Measurements from ENCODE around the gene DUSP9.
"Not testable (repeated sequence)": the region's sequence is repeated elsewhere in the genome, so short reads cannot be mapped to it uniquely, and the experiment has no call there.

Gene DUSP9

DNA sequence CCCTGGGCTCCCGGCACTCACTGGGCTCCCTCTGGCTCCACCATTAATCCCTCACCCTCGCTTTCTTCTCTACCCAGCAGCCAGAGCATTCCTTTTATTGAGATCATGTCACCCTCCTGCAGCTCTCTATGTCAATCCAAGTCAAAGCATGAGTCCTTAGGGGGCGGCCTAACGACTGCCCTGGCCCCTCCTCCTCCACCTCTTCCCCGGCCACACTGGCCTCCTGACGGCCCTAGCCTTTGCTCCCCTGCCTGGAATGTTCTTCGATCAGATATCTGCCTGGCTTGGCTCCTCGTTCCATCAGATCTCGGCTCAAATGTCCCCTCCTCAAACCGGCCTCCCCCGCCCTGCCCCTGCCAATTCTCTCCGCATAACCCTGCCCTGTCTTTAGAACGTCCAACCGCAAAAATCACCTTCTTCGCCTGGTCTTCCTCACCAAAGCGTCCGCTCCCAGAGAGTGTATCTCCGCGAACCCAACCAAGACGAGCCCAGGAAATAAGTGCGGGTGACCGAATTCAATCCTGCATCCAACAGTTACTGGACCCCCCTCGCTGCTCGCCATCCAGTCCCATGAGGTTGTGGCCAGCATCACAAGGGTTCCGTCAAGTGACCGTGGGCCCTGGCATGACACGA, 27.3 kb downstream of the DUSP9 start:
- no peak for DNase-seq

DNA sequence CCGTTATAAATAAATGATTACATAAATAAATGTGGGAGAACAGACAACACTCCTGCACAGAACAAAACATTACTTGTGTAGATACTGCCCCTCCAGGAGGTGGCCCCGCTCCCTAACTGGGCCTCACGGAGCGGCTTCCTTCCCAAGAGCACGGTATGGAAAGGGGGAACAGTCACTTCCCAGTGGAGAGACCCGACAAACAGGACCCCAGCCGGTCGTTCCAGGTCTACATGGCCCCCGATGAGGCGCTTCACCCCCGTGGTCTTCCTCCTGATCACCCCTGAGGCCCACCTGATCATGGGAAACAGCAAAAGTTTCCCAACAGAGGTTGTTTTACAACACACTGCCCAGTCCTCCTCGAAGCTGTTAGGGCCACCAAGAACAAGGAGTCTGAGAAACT, 34.2 kb downstream of the DUSP9 start:
- no peak for DNase-seq

DNA sequence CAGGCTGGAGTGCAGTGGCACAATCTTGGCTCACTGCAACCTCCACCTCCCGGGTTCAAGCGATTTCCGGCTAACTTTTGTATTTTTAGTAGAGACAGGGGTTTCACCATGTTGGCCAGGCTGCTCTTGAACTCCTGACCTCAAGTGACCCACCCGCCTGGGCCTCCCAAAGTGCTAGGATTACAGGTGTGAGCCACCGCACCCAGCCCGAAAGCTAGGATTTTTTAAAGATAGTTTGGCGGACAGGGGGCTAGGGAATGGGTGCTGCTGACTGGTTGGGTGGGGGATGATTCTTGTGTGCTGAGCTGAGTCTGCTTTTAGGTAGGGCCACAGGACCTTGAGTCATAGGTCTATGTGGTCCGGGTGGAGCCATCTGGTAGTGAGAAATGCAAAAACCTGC, 36.5 kb downstream of the DUSP9 start:
- DNase-seq: not testable (repeated sequence)

DNA sequence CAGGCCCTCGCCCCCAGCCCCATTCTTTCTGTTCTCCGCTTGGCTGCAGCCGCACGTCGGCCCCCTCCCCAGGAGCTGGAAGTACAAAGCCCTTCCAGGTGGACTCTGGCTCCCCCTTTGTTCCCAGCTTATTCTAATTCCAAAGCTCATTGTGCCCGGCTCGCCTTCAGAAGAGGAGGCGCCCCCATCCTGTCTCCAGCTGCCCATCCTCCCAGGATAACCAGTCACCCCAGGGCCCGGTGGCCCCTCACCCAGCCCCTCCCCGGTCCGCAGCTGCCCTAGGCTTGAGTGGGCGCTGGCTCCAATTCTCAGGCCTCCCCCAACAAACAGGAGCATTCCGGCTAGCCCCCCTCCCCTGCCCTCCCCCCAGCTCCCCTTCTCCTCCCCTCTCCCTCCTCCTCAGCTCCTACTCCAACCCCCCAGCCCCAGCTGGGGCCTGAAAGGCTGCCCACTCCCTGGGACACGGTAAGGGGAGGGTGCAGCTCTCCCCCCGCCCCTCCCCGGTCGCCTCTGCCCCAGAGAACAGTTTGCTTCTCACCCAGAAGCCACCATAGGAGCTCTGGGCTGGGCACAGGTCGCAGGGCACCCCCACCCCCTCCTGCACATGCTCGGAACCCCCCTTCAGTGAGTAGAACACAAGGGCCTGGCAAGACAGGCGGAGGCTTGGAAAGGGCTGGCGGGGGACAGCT, 37.6 kb downstream of the DUSP9 start:
- DNase-seq: no peak

DNA sequence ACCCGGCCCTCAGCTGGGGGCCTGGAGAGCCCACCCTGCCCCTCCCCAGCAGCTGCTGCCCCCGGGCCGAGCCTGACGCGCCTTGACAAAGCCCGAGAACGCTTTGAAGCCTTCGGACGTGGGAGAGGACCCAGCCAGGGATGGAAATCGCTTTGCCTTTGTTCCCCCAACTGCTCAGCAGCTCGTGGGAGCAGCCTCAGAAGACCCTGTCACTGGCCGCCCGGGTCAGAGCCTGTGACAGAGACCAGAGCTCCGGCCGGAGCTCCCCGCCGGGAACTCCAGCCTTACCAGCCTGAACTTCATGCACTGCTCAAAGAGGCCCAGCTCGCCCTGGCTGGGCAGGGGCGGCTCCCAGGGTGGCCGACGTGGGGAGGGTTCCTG, 38.1 kb downstream of the DUSP9 start:
- DNase-seq: no peak

DNA sequence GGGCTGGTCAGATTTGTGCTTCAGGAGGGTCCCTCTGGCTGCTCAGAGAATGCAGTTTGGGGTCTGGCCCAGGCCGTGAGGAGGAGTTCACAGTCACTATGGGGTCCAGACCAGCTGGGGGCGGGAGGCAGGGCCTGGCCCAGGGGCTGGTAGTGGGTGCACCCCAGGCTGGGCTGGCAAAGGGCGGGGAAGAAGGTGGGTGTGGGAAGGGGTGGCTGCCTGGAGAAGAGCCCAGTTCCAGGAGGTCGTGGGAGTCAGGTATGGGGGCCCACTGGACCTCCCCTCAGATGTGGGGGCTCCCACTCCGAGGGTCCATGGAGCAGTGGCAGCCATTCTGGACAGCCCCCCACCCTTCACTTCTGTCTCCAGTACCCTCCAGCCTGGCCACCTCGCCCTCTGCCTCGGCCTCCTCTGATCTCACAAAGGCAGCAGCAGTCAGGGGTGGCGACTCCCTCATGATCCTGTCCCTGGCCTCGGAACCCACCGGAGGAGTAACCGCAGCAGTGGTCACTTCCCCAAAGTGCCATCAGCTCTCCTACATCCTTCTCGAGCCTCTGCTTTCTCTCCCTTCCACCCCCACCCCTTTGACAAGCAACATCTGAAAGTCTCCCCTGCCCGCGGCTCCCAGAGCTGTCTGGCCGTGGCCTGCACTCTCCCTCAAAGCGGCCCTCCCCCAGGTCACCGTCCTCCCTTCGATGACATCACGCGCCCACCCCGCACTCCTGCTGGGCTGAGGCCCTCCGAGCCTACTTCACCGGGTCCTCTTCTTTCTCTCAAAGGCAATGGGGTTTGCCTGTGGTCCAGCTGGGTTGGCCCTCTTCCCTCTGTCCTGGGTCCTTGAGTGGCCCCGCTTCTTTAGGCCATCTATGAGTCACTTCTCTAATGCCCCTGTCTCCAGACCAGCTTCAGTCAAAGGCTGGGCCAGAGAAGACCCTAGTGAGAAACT, 39.0 kb downstream of the DUSP9 start:
- DNase-seq: no peak

DNA sequence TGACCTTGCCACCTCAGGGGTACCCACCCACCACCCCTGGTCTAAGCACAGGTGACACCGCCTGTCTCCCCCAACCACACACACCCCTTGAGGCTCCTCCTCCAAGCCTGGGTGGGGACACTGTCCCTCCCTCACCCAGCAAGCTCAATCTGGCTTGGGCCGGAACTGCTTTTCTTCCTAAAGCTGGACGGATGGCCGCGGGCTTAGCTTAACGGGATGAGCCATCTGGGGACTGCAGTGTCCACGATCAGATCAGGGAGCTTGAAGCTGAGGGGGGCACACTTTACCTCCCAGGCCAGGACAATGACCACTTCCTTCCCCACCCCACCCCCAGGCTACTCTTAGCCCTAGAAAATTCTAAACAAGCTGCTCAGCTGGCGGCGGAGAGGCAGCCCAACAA, 39.7 kb downstream of the DUSP9 start:
- no peak for DNase-seq

DNA sequence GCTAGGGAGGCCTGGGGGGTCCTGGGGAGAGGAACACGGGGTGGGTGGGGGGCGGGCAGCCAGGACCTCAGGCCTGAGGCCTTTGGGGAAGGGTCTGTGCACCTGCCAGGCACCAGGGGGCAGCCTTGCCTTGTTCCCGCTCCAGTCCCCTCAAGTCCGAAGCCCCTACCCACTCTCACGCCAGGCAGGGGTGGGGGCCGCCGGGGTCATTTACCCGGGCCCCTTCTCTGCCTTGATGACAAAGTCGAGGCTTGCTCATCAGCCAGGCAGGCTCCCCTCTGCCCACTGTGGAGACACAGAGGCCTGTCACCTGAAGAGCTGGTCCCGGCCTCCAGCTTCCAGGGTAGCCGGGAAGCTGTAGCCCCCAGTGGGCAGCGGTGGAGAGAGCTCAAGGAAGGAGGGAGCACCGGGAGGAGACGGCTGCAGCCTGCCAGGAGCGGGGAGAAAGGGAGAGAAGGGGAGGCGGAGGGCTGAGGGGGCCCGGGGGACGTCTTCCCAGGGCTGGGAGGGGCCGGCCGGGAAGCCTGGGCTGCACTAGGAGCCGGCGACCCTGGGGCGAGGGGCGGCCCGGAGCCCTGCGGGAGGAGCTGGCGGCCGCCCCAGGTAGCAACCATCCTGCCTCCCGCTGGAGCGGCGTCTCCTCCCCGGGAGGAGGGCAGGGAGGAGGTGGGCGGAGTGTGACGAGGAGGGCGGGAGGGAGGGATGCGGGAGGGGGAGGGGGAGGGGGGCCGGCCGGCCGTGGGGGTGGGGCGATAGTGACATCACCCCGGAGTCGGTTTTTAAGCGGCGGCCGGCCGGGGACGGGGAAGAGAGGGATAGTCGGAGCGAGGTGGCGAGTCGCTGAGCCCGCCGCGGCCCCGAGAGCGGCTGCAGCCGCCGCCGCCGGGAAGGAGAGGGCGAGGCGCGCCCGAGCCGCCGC, 40.4 kb downstream of the DUSP9 start, which contains the start of gene SLC6A8:
Gene SLC6A8, plus strand, starts transcription at position 806 of the 919 bp plus-strand sequence. CDS start 649 bp downstream, outside the sequence.
- peak; percentile 50 for DNase-seq

DNA sequence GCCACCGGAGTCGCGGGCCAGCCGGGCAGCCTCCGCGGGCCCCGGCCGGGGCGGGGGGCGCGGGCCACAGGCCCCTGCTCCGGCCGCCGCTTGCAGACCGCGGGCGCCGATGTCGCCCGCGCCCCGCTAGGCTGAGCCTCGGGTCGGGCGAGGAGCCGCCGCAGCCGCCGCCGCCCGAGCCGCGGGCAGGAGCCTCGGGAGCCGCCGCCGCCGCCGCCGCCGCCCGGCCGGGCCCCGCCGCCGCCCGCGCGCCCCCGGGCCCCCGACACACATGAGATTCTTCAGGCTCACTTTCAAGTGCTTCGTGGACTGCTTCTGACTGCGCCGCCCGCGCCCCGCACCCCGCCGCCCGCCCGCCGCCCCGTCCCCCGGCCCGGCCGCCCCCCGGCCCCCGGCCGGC, 41.1 kb downstream of the DUSP9 start:
- no peak for DNase-seq

DNA sequence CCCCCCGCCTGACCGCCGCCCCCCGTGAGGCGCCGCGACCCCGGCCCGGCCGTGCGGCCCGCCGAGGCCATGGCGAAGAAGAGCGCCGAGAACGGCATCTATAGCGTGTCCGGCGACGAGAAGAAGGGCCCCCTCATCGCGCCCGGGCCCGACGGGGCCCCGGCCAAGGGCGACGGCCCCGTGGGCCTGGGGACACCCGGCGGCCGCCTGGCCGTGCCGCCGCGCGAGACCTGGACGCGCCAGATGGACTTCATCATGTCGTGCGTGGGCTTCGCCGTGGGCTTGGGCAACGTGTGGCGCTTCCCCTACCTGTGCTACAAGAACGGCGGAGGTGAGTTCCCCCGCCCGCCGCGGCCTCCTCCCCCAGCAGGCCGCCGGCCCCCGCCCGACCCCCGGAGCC, 41.5 kb downstream of the DUSP9 start:
- no peak for DNase-seq

DNA sequence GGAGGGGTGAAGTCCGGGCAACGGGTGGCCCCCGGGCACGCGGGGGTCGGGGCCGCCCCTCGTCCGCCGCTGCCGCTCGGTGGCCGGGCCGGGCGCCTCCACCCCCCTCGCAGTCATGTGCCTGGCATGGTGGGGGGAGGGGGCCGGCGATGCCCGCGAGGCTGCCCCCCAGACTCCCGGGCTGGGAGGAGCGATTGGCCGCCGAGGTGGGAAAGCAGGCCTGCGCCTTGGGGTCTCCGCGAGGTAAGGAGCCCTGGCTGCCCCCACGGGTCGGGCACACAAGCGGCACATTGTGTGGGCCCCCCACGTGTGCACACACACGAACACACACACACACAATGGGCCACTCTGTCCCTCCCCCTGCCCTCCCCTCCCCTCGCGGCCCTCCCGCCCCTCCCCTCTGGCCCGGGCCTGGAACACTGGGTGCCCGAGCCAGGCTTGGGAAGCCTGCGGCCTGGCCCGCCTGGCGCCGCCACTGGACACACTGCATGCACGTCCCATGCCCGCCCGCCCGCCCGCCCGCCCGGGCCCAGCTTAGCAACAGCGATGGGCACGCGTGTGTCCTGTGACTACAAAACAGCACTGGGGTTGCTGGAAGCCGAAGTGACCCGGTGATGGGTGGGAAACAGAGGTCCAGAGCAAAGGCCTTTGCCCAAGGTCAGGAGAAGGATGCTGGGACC, 42.0 kb downstream of the DUSP9 start:
- DNase-seq: no peak

DNA sequence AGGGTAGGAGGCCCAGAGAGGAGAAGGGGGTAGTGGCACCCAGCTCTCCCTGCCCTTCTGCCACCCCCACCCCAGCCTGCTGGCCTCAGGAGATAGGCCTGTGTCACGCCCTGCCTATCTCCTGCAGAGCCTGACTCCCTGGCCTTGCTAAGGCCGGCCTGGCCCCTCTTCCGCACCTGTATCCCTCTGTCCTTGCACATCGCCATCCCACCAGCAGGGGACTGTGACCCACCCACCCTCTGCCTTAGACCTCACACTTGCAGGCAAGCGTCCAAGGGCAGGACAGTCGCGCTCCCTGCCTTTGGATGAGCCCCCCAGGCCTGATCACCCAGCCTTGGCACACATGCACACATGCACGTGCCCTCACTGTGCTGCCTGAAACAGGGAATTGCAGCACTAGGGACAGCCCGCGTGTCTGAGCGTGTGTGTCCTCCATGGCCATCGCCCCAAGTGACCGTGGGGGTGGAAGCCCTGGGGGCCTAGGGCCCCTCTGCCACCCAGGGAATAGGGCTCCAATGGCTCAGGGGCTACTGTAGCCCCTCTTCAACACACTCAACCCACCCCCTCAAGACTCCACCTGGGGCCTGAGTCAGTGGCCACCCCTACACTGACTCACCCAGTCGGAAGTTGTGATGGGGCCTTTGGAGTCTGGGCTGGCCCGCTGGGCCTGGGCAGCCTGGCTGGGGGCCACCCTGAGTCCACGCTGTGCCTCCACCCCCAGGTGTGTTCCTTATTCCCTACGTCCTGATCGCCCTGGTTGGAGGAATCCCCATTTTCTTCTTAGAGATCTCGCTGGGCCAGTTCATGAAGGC, 42.9 kb downstream of the DUSP9 start:
- DNase-seq: no peak

DNA sequence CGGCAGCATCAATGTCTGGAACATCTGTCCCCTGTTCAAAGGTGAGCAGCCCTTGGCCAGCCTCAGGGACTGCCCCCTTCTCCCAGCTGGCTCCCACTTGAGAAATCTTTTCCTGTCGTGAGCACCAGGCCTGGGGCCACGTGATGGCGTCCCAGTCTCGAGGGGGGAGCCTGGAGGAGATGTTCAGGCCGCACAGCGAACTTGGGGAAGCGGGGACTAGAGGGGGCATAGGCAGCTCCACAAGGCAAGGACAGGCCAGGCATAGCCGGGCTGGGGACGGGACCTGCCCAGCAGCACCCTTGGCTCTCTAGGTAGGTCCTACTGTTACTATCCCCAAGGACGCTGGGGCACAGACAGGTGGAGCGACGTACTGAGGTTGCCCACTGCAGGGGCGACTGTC, 43.5 kb downstream of the DUSP9 start:
- DNase-seq: no peak

DNA sequence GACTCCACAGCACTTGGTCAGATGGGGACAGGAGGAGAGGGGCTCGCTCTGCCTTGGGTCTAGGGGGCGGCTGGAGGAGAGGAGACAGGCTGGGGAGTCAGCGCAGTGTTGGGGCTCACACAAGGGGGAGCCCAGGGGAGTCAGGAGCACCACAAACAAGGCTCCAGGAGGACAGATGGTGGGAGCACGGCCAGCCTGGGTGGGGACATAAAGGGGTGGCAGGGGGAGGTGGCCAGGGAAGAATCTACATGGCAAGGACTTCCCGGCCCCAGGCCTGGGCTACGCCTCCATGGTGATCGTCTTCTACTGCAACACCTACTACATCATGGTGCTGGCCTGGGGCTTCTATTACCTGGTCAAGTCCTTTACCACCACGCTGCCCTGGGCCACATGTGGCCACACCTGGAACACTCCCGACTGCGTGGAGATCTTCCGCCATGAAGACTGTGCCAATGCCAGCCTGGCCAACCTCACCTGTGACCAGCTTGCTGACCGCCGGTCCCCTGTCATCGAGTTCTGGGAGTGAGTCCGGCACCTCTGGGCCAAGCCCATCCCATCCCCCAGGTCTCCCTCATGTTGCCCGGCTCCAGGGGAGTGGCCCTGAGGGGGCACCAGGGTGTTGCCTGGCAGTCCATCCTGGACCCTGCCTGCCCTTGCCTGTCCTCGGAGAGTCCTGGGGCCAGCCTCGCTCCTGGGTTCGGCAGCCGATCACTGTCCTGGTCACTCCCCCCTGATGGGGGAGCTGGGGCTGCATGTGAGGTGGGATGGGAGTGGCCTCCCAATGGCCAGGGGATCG, 44.2 kb downstream of the DUSP9 start:
- DNase-seq: not testable (repeated sequence)

DNA sequence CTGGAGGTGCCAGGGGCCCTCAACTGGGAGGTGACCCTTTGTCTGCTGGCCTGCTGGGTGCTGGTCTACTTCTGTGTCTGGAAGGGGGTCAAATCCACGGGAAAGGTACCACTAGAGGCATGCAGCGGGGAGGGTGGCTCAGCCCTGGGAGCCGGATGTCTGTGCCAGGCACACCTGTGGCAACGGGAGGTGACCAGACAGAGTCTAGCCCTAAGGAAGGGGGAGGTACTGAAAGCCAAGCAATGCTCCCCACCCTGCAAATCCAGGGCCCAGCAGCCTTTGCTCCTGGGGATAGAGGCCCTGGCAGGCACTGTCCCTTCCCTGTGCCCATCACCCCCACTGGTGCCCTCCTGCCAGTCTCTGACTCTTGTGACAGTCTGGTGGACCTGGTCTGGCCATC, 45.0 kb downstream of the DUSP9 start:
- no peak for DNase-seq

DNA sequence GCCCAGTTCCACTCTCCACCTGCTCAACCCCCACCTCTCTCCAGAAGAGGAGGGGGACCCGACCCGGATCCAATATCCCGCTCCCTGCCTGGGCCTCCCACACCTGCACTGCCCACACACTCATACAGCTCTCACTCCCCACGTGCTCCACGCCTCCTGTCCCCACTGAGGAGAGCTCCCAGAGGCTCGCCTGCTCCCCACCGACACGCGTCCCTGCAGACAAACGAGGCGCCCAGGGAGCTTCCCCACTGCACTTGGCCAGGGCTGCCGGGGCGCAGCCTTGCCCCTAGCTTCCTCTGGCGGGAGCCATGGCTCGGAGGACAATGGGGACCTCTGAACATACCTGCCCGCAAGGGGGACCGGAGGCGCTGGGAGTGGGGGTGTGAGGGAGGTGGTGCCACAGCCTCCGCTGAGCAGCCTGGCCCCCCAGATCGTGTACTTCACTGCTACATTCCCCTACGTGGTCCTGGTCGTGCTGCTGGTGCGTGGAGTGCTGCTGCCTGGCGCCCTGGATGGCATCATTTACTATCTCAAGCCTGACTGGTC, 45.7 kb downstream of the DUSP9 start:
- peak; percentile 64 for DNase-seq

DNA sequence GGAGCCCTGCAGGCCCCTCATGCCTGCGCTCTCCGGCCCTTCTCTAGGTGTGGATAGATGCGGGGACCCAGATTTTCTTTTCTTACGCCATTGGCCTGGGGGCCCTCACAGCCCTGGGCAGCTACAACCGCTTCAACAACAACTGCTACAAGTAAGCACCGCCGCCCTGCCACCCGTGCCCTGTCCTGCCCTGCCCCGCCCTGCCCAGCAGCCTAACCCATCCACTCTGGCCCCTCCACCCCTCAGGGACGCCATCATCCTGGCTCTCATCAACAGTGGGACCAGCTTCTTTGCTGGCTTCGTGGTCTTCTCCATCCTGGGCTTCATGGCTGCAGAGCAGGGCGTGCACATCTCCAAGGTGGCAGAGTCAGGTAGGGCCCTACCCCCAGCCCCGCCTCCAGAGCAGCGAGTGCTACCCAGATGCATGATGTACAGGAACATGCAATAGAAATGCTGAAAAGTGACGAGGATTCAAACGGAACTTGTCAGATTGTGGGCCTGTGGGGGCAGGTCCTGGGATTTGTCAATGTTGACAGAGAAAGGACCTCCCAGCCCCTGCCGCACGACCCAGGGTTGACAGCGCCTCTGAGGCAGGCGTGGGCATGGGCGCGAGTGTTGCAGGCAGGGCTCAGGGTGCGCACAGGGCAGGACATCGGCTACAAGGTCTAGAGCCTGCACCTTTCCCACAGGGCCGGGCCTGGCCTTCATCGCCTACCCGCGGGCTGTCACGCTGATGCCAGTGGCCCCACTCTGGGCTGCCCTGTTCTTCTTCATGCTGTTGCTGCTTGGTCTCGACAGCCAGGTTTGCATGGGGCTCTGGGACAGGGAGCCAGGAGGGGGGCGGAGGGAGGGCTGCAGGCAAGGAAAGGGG, 46.4 kb downstream of the DUSP9 start:
- no peak for DNase-seq

DNA sequence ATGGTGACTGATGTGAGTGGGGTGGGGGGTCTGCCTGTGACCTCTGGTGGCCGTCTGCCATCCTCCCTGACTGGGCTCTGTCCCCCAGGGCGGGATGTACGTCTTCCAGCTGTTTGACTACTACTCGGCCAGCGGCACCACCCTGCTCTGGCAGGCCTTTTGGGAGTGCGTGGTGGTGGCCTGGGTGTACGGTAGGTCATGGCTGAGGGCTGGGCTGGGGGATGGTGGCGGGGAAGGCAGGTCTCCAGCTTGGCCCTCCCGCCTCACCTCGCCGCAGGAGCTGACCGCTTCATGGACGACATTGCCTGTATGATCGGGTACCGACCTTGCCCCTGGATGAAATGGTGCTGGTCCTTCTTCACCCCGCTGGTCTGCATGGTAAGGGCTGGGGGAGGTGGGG, 47.3 kb downstream of the DUSP9 start:
- not testable (repeated sequence) for DNase-seq
